ENCODE data around the gene CCL27.

Gene CCL27

DNA sequence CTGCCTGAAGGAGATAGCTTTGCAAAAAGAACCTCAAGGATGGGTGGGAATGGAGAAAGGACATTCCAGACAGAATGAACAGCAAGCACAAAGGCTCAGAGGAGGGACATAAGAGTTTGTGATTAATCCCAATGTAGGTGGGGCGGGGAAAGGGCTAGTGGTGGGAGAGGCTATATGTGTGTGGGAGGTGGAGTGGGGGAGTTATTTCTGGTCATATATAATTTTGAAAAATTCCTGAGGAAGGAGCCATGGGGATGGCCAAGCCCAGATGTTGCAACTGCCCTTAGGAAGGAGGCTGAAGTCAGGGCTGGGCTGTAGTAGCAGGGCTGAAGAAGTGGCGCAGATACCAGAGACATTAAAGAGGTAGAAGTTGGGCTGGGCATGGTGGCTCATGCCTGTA is 13.4 kb upstream of the CCL27 start:
- no peaks in the 10 kb centered on the region for H3K27me3 ChIP-seq (ENCODE audit: insufficient read depth, low read depth)
- H3K4me1 ChIP-seq (ENCODE audit: low read depth, poor library complexity, severe bottlenecking) = no peaks in the 10 kb centered on the region
- H3K27ac ChIP-seq = no peak overlapping the region
- TF ChIP-seq, protein P1, sequence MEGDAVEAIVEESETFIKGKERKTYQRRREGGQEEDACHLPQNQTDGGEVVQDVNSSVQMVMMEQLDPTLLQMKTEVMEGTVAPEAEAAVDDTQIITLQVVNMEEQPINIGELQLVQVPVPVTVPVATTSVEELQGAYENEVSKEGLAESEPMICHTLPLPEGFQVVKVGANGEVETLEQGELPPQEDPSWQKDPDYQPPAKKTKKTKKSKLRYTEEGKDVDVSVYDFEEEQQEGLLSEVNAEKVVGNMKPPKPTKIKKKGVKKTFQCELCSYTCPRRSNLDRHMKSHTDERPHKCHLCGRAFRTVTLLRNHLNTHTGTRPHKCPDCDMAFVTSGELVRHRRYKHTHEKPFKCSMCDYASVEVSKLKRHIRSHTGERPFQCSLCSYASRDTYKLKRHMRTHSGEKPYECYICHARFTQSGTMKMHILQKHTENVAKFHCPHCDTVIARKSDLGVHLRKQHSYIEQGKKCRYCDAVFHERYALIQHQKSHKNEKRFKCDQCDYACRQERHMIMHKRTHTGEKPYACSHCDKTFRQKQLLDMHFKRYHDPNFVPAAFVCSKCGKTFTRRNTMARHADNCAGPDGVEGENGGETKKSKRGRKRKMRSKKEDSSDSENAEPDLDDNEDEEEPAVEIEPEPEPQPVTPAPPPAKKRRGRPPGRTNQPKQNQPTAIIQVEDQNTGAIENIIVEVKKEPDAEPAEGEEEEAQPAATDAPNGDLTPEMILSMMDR (conservative IDR thresholded peaks at IDR 0.05; ENCODE audit: low read depth, low read length) = no peak
- no peak overlapping the region for H3K4me3 ChIP-seq (IDR thresholded peaks at IDR 0.05; ENCODE audit: insufficient read depth, low read depth, low read length)
- H3K9ac ChIP-seq = no peak overlapping the region
- no peak overlapping the region for H3K4me2 ChIP-seq
- H3K36me3 ChIP-seq (ENCODE audit: insufficient read depth) = no peaks in the 10 kb centered on the region
- no peak overlapping the region for H2AFZ ChIP-seq (ENCODE audit: low read depth)
- H4K20me1 ChIP-seq (ENCODE audit: insufficient read depth) = no peaks in the 10 kb centered on the region
- no peaks in the 10 kb centered on the region for H3K79me2 ChIP-seq (ENCODE audit: insufficient read depth, low read depth)

DNA sequence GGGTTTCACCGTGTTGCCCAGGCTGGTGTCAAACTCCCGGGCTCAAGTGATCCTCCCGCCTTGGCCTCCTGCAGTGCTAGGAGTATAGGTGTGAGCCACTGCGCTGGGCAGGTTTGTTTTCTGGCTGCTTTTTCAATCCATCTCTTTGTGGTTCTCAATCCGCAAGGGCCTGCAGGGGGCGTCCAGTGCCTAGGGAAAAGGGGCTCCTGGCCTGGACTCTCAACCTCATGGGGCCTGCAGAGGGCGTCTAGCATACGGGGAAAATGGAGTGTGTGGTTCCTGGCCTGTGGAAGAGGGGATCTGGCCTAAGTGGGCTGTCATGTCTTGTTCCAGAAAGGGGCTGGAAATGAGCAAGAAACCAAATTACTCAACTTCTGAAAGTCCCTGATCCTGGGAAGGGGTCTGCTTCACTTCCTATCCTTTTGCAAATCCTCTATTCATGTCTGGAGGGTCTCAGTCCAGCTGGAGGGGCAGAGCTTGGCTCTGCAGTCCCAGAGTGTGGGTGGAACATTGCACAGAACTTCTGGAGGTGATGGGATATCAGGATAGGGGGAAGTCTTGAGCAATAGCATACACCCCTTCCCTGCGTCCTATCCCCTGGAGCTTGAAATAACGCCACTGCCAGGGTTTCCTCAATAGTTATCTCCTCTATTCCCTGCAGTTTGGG is 12.7 kb upstream of the CCL27 start:
- Histone ChIP-seq H4K20me1 (ENCODE audit: insufficient read depth) (no peaks in the 10 kb centered on the region), H3K4me2 (no peak overlapping the region), H3K36me3 (ENCODE audit: insufficient read depth) (no peaks in the 10 kb centered on the region), H3K27me3 (ENCODE audit: insufficient read depth, low read depth) (no peaks in the 10 kb centered on the region), H3K4me1 (ENCODE audit: low read depth, poor library complexity, severe bottlenecking) (no peaks in the 10 kb centered on the region), H3K4me3 (IDR thresholded peaks at IDR 0.05; ENCODE audit: insufficient read depth, low read depth, low read length) (no peak overlapping the region), H2AFZ (ENCODE audit: low read depth) (no peak overlapping the region), H3K79me2 (ENCODE audit: insufficient read depth, low read depth) (no peaks in the 10 kb centered on the region), H3K9ac (no peak overlapping the region), H3K27ac (no peak overlapping the region)
- TF ChIP-seq, protein P1 (conservative IDR thresholded peaks at IDR 0.05; ENCODE audit: low read depth, low read length) = peak; percentile 43

DNA sequence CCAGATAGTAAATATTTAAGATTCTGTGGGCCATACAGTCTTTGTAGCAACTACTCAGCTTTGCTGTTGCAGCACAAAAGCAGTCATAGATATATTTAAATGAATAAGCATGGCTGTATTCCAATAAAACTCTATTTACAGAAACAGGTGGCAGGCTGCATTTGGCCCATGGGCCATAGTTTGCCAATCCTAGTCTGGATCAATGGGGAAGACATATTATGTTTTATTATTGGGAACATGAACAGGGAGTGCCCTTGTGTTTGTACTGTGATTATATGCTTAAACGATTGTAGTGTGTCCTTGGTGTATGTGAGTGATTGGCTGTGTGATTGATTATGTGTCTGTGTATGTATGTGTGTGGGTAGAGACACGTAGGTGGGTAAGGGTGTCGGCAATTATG is 12.0 kb upstream of the CCL27 start:
- Histone ChIP-seq H3K4me3 (IDR thresholded peaks at IDR 0.05; ENCODE audit: insufficient read depth, low read depth, low read length) (no peak overlapping the region), H3K27ac (no peak overlapping the region), H2AFZ (ENCODE audit: low read depth) (no peak overlapping the region), H4K20me1 (ENCODE audit: insufficient read depth) (no peaks in the 10 kb centered on the region), H3K4me2 (no peak overlapping the region), H3K4me1 (ENCODE audit: low read depth, poor library complexity, severe bottlenecking) (no peaks in the 10 kb centered on the region), H3K79me2 (ENCODE audit: insufficient read depth, low read depth) (no peaks in the 10 kb centered on the region), H3K9ac (no peak overlapping the region), H3K36me3 (ENCODE audit: insufficient read depth) (no peaks in the 10 kb centered on the region), H3K27me3 (ENCODE audit: insufficient read depth, low read depth) (no peaks in the 10 kb centered on the region)
- TF ChIP-seq, protein P1 (conservative IDR thresholded peaks at IDR 0.05; ENCODE audit: low read depth, low read length) = no peak

DNA sequence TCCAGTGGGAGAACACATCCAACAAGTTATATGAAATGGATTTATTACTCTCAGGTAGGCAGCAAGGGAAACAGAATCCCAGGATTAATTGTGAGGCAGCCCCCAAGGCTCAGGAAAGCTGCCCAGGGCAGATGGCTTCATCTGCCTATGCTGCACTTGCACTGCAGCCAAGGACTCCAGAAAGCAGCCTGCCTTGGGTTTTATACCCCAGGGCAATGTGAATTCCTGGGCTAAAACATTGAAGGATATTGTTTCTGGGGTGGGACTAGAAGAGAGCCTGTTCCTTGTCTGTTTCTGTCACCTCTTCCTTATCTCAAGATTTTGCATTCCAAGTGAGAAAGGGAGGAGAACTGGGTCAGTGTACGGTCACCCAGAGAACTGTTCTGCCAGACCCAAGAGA is 8.8 kb upstream of the CCL27 start:
- Histone ChIP-seq H4K20me1 (ENCODE audit: insufficient read depth) (no peaks in the 10 kb centered on the region), H3K4me1 (ENCODE audit: low read depth, poor library complexity, severe bottlenecking) (no peaks in the 10 kb centered on the region), H3K27ac (no peak overlapping the region), H3K4me3 (IDR thresholded peaks at IDR 0.05; ENCODE audit: insufficient read depth, low read depth, low read length) (no peak overlapping the region), H3K4me2 (no peak overlapping the region), H3K36me3 (ENCODE audit: insufficient read depth) (no peaks in the 10 kb centered on the region), H2AFZ (ENCODE audit: low read depth) (no peak overlapping the region), H3K27me3 (ENCODE audit: insufficient read depth, low read depth) (no peaks in the 10 kb centered on the region), H3K9ac (no peak overlapping the region), H3K79me2 (ENCODE audit: insufficient read depth, low read depth) (no peaks in the 10 kb centered on the region)
- TF ChIP-seq, protein P1 (conservative IDR thresholded peaks at IDR 0.05; ENCODE audit: low read depth, low read length) = no peak
